ENCODE data around the gene TNC. TPM values are rescaled to one million over a fixed set of nuclear protein-coding genes. Genes with fewer than 3 reads are reported as not detected.

The TNC gene
- total RNA-seq, 1 experiment from 2014 or later = 159 TPM

- no peak for DNase-seq (ENCODE audit: low read depth)
Measured at GRCh38 chr9:115057559-115057958, 60.4 kb downstream of the TNC start.

GRCh38 chr9:115050002-115050490, 67.9 kb downstream of the TNC start:
- no peak for DNase-seq (ENCODE audit: low read depth)

DNA sequence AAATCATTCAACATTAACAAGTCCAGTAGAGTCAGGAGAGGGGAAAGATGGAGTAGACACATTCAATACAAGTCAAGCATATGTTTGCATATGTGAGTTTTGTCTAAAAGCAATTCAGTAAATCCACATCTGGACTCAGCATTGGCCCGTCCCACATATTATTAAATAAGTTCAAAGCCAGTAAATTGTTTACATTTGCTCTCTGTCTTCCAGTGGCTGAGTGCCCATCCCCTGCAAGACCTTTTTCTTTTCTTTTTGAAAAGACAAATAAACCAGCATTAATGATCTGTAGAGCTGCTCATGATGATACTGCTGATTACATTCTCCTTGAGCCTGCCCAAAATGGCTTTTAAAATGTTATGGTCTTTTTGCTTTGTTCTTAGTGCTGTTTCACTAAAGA, 71.1 kb downstream of the TNC start:
- no peak for DNase-seq (ENCODE audit: low read depth)

- DNase-seq (ENCODE audit: low read depth) = no peak
Measured at GRCh38 chr9:115046199-115046598, 71.8 kb downstream of the TNC start.

DNA sequence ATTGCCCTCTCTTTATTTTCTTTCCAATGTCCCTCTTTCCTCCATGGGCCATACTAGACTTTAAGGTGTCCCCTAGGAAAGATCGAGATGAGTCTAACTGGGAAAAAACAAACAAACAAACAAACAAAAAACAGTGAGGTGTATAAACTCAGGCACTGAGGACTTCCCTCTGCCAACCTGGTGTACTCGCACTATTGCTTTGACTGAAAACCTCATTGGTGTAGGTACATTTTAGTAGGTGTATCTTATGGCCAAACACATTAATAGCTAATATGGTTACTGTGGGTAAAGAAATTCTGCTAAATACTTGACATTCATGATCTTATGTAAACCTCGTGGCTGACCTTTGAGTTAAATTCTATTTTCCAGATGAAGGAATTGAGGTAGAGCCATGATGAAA, 74.3 kb downstream of the TNC start:
- DNase-seq (ENCODE audit: low read depth) = no peak

DNA sequence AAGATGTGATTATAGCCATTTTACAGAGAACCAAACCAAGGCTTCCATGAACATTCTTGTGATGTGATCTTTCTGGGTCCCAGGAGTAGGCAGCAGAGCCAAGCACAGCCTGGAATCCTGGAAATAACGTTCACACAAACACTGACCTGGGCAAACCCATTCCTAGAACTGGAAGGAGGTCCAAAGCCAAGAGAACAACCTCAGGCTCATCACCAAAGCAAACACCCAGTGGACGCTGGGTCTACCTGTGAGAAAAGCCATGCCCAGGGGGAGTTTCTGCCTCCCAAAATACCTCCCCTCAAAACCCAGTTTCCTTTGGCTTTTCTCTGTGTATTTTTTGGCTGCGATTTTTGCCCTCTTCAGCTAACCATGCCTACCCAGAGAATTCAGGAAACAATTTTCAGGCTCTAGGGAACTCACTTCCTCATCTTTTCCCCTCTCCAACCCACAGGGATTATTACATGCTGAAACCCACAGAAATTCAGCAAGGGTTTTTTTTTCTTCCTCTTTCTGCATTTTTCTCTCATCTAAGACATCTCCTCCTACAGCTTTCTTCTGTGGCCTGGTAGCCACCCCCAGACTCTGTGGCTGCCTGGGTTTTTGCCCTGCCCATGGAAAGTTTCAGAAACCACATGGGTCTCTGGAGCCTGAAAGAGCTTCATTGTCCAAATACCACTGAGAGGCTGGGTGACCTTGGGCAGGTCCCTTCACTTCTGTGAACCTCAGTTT, 75.0 kb downstream of the TNC start:
- no peak for DNase-seq (ENCODE audit: low read depth)

DNA sequence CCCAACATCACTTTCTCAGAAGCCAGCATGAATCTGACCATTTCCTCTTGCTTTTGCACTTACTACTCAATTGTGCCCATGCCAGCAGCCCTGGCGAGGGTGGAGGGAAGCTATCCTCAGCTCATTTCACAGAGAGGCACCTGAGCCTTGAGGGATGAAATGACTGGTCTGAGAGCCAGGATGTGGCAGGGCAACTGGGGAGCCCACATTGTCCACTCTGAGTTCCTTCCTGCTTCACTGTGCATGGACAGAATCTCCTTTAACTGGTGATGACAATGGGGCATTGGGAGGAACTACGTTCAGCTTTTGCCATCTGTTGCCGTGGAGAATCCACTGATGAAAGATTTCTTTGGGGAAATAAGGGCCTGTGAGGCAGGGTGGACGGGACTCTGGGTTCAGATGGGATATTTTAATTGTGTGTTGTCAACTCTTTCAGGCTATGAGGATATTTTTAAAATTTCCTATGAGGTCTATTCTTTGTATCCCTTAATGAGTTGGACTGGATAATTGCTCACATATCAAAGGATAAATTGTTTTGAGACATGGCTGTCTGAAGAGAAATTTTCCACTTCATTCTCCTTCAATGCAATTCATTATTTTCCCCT, 78.3 kb downstream of the TNC start:
- DNase-seq (ENCODE audit: low read depth) = no peak

DNA sequence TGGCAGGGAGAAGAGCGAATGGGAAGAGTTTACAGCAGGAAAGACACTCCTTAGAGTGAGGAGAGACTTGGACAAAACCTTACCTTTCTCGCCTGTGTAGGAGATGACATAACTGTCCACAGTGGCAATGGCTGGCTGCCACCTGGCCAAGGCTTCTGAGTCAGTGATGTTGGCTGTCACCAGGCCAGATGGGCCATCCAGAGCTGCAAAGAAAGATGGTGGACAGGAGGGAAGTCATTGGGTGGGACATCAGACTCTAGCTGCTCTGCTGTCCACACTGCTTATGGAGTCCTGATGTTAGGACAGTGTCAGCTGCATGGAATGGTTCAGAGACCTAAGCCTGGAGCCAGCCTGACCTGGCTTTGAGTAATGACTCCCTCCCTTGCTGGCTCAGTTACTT, 79.8 kb downstream of the TNC start:
- DNase-seq (ENCODE audit: low read depth) = no peak

GRCh38 chr9:115036691-115037090, 81.3 kb downstream of the TNC start:
- DNase-seq (ENCODE audit: low read depth) = no peak

- peak; percentile 73 for DNase-seq (ENCODE audit: low read depth)
Measured at GRCh38 chr9:115035841-115036612, 81.9 kb downstream of the TNC start.

GRCh38 chr9:115034801-115035200, 83.2 kb downstream of the TNC start:
- DNase-seq (ENCODE audit: low read depth) = peak; percentile 65

- no peak for DNase-seq (ENCODE audit: low read depth)
Measured at GRCh38 chr9:115033800-115034199, 84.2 kb downstream of the TNC start.

- DNase-seq (ENCODE audit: low read depth) = no peak
Measured at GRCh38 chr9:115032296-115032695, 85.7 kb downstream of the TNC start.

DNA sequence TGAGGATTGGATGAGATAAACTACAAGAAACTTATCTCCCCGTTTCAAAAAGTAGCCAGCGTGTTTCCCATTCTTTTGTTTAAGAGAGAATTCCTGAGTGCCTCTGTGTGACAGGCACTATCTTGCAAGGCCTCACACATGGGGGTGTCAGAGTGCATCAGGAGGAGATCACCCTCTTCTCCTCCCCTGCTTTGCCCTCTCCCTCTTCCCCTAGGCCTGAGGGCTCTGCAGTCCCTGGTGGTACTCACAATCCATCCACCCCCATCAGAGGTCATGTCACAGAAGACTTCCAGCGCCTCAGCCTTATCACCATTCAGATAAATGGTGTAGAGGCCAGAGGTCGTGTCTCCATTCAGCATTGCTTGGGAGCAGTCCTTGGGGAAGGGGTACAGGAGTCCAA, 88.0 kb downstream of the TNC start:
- DNase-seq (ENCODE audit: low read depth) = no peak

GRCh38 chr9:115025721-115026120, 92.2 kb downstream of the TNC start:
- no peak for DNase-seq (ENCODE audit: low read depth)

GRCh38 chr9:115024925-115025535, 92.9 kb downstream of the TNC start:
- no peak for DNase-seq (ENCODE audit: low read depth)

DNA sequence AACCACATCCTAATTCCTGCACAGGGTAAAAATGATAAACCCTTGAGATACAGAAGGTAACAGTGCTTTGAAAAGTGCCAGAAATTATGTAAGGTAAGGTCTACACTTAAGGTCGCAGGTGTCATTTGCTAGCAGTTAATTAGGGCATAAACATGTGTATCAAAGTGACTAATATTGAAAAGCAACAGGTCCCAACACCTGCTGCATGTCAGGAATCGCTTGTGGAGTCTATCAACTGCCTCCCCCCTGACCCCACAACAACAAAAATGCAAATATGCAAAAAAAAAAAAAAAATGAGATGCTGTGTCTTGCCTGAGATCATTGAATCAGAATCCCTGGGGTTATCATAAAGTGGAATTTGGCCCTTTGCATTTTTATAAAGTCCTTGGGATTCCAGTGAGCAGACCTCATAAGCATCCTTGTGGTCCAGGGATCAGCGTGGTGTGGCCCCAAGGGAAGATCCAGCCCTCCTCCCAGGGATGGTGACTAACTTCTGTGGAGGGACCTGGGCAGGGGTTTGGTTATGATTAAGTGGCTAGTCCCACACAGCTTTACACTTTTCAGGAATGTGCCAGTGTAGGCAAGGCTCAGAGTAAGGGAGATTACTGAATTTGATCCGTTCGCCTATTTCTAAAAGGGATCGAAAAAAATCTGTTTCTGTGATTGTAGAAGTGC, 95.1 kb downstream of the TNC start:
- peak; percentile 83 for DNase-seq (ENCODE audit: low read depth)

- DNase-seq (ENCODE audit: low read depth) = peak; percentile 53
Measured at GRCh38 chr9:115018547-115019435, 99.2 kb downstream of the TNC start.

- no peak for DNase-seq (ENCODE audit: low read depth)
Measured at GRCh38 chr9:115016344-115016743, 101.6 kb downstream of the TNC start.

DNA sequence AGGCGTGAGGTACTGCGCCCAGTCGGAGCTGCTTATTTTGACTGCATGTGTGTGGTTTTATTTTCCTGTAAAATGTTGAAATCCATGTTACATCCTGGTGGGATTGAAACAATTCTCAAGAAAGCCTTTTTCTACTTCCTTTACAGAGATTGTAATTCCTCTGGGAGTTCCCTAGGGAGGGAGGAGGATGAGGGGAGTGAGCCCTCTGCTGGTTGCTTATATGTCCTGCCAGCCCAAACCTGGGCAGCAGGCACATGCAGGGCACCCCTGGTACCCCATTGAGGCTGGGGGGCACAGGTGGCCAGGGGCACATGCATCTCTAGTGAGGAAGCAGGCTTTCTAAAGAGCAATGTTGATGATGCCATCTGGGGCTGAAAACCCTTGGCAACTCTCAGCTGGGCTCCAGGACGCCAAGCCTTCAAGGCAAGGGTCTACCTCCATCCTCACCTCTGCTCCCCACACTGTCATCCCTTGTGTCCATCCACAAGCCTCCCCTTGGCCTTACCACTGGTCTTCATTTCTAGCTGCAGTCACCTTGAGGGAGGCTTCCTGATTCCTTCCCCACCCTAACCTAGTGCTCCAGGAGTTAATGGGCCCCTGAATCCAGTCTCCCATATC, 102.8 kb downstream of the TNC start:
- DNase-seq (ENCODE audit: low read depth) = peak; percentile 66

Measured in Daoy (cell line).